ENCODE measurements around the gene BPTF. TPM values are rescaled to one million over a fixed set of nuclear protein-coding genes. Genes with fewer than 3 reads are reported as not detected.
"Not testable (repeated sequence)": the region's sequence is repeated elsewhere in the genome, so short reads cannot be mapped to it uniquely, and the experiment has no call there.

BPTF gene
- polyA plus RNA-seq, 4 donors, result 91.7 to 124 (median 105) TPM

- DNase-seq (ENCODE audit: low read depth in 4 of 4, low spot score in 3 of 4), result no peak
These were observed 134.2 kb downstream of the BPTF start for GRCh38 chr17:67959510-67959909.

- DNase-seq (ENCODE audit: low read depth in 4 of 4, low spot score in 3 of 4), result not testable (repeated sequence)
These were observed 135.0 kb downstream of the BPTF start for GRCh38 chr17:67960276-67960675.

- not testable (repeated sequence) for DNase-seq (ENCODE audit: low read depth in 4 of 4, low spot score in 3 of 4)
These were observed 136.9 kb downstream of the BPTF start for GRCh38 chr17:67962156-67962555.

GRCh38 chr17:67963145-67963572 is 137.9 kb downstream of the BPTF start:
- DNase-seq (ENCODE audit: low read depth in 4 of 4, low spot score in 3 of 4), result peak in 3 of 4 donors; percentile 19 to 44 (median 36)

GRCh38 chr17:67970783-67971182 is 145.5 kb downstream of the BPTF start:
- DNase-seq (ENCODE audit: low read depth in 4 of 4, low spot score in 3 of 4), result no peak

- DNase-seq (ENCODE audit: low read depth in 4 of 4, low spot score in 3 of 4), result no peak
These were observed 148.9 kb downstream of the BPTF start for GRCh38 chr17:67974185-67974584.

GRCh38 chr17:67974598-67975066 is 149.3 kb downstream of the BPTF start:
- DNase-seq (ENCODE audit: low read depth in 4 of 4, low spot score in 3 of 4), result no peak

GRCh38 chr17:67976306-67976705 is 151.0 kb downstream of the BPTF start:
- DNase-seq (ENCODE audit: low read depth in 4 of 4, low spot score in 3 of 4), result not testable (repeated sequence)

GRCh38 chr17:67980456-67980855 is 155.2 kb downstream of the BPTF start:
- DNase-seq (ENCODE audit: low read depth in 4 of 4, low spot score in 3 of 4), result no peak

GRCh38 chr17:67980883-67981282 is 155.6 kb downstream of the BPTF start:
- DNase-seq (ENCODE audit: low read depth in 4 of 4, low spot score in 3 of 4), result not testable (repeated sequence)

GRCh38 chr17:67982034-67982640 is 156.8 kb downstream of the BPTF start:
- no peak for DNase-seq (ENCODE audit: low read depth in 4 of 4, low spot score in 3 of 4)

GRCh38 chr17:67982686-67983382 is 157.5 kb downstream of the BPTF start:
- no peak for DNase-seq (ENCODE audit: low read depth in 4 of 4, low spot score in 3 of 4)

- DNase-seq (ENCODE audit: low read depth in 4 of 4, low spot score in 3 of 4), result no peak
These were observed 158.0 kb downstream of the BPTF start for GRCh38 chr17:67983383-67983688.

- no peak for DNase-seq (ENCODE audit: low read depth in 4 of 4, low spot score in 3 of 4)
These were observed 165.6 kb downstream of the BPTF start for GRCh38 chr17:67990909-67991308.

GRCh38 chr17:67992548-67993152 is 167.3 kb downstream of the BPTF start:
- no peak for DNase-seq (ENCODE audit: low read depth in 4 of 4, low spot score in 3 of 4)

- peak; percentile 65 to 80 (median 79) for DNase-seq (ENCODE audit: low read depth in 4 of 4, low spot score in 3 of 4)
These were observed 168.1 kb downstream of the BPTF start for GRCh38 chr17:67993153-67993997.

GRCh38 chr17:67993998-67994361 is 168.7 kb downstream of the BPTF start:
- no peak for DNase-seq (ENCODE audit: low read depth in 4 of 4, low spot score in 3 of 4)

- DNase-seq (ENCODE audit: low read depth in 4 of 4, low spot score in 3 of 4), result no peak
These were observed 169.7 kb downstream of the BPTF start for GRCh38 chr17:67994817-67995569.

GRCh38 chr17:67995570-67996263 is 170.4 kb downstream of the BPTF start:
- DNase-seq (ENCODE audit: low read depth in 4 of 4, low spot score in 3 of 4), result no peak

Measured in right renal pelvis (tissue), 4 donors.